B cell (primary cell): ENCODE data around the gene HINT3.

ENCODE experiments used
- CTCF ChIP-seq: fragments of 200-600 bp; IDR thresholded peaks from one replicate; pipeline ENCODE4 v1.8.0; 2022; ENCODE audit warnings: antibody characterized with exemption, mild to moderate bottlenecking
- EZH2 ChIP-seq: IDR thresholded peaks from 2 replicates; pipeline ENCODE4 v1.6.1; 2012; ENCODE audit warnings: borderline replicate concordance, low read depth, mild to moderate bottlenecking, moderate library complexity, low read length; ENCODE audit not compliant: insufficient read depth, poor library complexity, severe bottlenecking

- TF ChIP-seq CTCF, result no peak
- TF ChIP-seq EZH2, result no peak
Observed at GRCh38 chr6:125963817-125964216, 7.2 kb downstream of the HINT3 start.
